BE2C (cell line): ENCODE measurements around the gene POU2F2.

ENCODE experiments used
- DNase-seq: peaks from one replicate; pipeline ENCODE4 v3.0.0-alpha.2; 2020
- H3K27me3 ChIP-seq: fragments of 250-450 bp; sonication (Bioruptor Pico); 2 replicates; pipeline ENCODE4 v1.5.1; 2020; ENCODE audit warnings: mild to moderate bottlenecking
- H3K36me3 ChIP-seq: fragments of 250-450 bp; sonication (Bioruptor Pico); 2 replicates; pipeline ENCODE4 v1.5.1; 2020; ENCODE audit warnings: mild to moderate bottlenecking
- H3K4me1 ChIP-seq: fragments of 250-450 bp; sonication (Bioruptor Pico); 2 replicates; pipeline ENCODE4 v1.5.1; 2020
- H3K4me3 ChIP-seq: 2 replicates; pipeline ENCODE4 v1.5.1; 2011; ENCODE audit warnings: low read depth, low read length
- H3K9me3 ChIP-seq: fragments of 250-450 bp; sonication (Bioruptor Pico); 2 replicates; pipeline ENCODE4 v1.5.1; 2020
- CTCF ChIP-seq: IDR thresholded peaks from 2 replicates; pipeline ENCODE4 v1.5.1; 2012; ENCODE audit warnings: mild to moderate bottlenecking, low read depth, low read length

Gene POU2F2

DNA sequence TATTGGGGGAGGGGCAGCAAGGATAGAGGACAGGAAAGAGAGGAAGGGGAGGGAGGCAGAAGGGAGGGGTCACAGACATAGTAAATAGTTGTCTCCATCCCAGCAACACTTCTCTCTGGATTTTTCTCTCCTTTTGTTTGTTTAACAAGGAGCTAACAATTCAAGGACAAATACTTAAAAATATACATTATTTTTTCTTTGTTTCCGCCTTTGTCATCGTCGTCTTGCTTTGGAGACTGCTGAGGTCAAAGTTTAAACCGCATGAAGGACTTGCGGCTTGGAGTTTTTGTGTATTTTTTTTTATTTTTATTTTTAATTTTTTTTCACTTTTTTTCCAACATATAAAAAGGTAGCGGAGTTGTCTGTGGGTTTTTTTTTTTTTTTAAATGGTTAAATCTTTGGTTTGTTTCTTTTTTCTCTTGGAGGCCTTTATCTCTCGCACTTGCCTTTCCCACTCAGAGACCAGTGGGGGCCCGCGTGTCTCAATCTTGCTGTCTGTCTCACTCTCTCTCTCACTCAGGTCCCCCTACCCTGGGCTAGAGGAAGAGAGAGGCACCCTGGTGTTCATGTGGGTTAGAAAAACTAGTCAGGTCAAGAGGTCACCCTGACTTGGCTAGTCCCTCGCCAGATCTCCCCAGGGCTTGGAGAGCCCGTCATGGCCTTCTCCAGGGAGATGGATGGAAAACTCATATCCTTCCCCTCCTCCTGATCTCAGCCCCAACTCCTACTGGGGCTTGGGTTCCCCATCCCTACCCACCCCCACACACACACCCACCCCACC is 45.3 kb downstream of the POU2F2 start:
- Histone ChIP-seq H3K9me3 (no peaks in the 10 kb centered on the region), H3K4me1 (peaks cover 5% of the 10 kb centered on the region), H3K36me3 (peaks cover 18% of the 10 kb centered on the region), H3K4me3 (no peak overlapping the region), H3K27me3 (no peaks in the 10 kb centered on the region)
- no peak for TF ChIP-seq CTCF
- DNase-seq: no peak

- Histone ChIP-seq H3K9me3 (no peaks in the 10 kb centered on the region), H3K36me3 (peaks cover 25% of the 10 kb centered on the region), H3K27me3 (no peaks in the 10 kb centered on the region), H3K4me1 (no peaks in the 10 kb centered on the region), H3K4me3 (no peak overlapping the region)
- TF ChIP-seq CTCF: no peak
- DNase-seq: no peak
These were observed 46.0 kb downstream of the POU2F2 start for GRCh38 chr19:42086188-42086736.

GRCh38 chr19:42083537-42083936 is 48.7 kb downstream of the POU2F2 start:
- H3K36me3 ChIP-seq: peaks cover 53% of the 10 kb centered on the region

GRCh38 chr19:42081584-42082203 is 50.6 kb downstream of the POU2F2 start:
- H3K27me3 ChIP-seq: no peaks in the 10 kb centered on the region
- peak; percentile 46 for DNase-seq
- no peaks in the 10 kb centered on the region for H3K9me3 ChIP-seq
- no peaks in the 10 kb centered on the region for H3K4me1 ChIP-seq
- H3K36me3 ChIP-seq: peaks cover 60% of the 10 kb centered on the region
- H3K4me3 ChIP-seq: no peak overlapping the region
- TF ChIP-seq CTCF: peak; percentile 80

More at GRCh38 chr19:42083537-42083936, 48.7 kb downstream of the POU2F2 start:
- DNase-seq: no peak
- no peaks in the 10 kb centered on the region for H3K27me3 ChIP-seq
- no peaks in the 10 kb centered on the region for H3K4me1 ChIP-seq
- TF ChIP-seq CTCF: no peak
- no peak overlapping the region for H3K4me3 ChIP-seq
- H3K9me3 ChIP-seq: no peaks in the 10 kb centered on the region

GRCh38 chr19:42080764-42081375 is 51.4 kb downstream of the POU2F2 start:
- no peak for TF ChIP-seq CTCF
- Histone ChIP-seq H3K36me3 (peaks cover 60% of the 10 kb centered on the region), H3K4me1 (no peaks in the 10 kb centered on the region), H3K9me3 (no peaks in the 10 kb centered on the region), H3K4me3 (no peak overlapping the region), H3K27me3 (no peaks in the 10 kb centered on the region)
- no peak for DNase-seq
